GM21447 (cell line): ENCODE data around the gene OR10A4.
"Not testable (repeated sequence)": the region's sequence is repeated elsewhere in the genome, so short reads cannot be mapped to it uniquely, and the experiment has no call there.

ENCODE experiments used
- ATAC-seq: cut with Tn5 transposase; IDR thresholded peaks from one replicate; pipeline ENCODE4 v1.9.1; 2021; ENCODE audit not compliant: unreplicated experiment

OR10A4 gene, protein sequence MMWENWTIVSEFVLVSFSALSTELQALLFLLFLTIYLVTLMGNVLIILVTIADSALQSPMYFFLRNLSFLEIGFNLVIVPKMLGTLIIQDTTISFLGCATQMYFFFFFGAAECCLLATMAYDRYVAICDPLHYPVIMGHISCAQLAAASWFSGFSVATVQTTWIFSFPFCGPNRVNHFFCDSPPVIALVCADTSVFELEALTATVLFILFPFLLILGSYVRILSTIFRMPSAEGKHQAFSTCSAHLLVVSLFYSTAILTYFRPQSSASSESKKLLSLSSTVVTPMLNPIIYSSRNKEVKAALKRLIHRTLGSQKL

DNA sequence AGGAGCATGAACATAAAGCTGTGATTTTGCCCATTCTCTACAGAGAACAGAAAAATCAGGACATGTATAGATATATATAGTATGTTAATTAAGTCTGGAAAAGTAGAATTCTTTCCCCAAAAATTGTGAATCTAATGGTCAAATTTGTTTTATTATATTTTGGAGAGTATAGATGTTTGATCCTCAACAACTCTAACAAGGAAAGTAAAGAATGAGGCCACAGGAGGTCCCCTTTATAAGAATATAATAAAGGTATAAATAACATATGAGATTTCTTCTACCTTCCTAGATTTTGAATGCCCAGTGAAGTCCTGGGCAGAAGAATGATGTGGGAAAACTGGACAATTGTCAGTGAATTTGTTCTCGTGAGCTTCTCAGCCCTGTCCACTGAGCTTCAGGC lies at the start of gene OR10A4:
Gene OR10A4 (plus strand): TSS at position 301 of the 400 bp plus-strand sequence. CDS start 23 bp downstream, at position 324.
- no peak for ATAC-seq

DNA sequence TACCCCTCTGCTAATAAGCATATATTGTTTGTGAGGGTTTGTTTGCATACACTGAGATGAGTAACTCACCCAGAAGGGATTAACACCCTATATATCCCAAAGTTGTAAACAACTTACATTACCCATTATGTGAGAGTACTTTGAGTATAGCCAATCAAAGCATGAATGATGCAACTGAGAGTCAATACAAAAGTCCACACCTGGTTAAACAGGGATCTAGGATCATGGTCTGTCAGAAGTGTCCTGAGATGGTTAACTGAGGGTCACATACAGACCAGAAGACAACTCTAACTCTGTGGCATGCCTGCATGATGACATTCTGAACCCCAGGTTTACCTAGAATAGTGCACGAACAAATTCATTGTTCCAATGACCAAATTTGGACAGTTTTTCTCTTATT lies 48.3 kb upstream of the OR10A4 start:
- ATAC-seq, result no peak

DNA sequence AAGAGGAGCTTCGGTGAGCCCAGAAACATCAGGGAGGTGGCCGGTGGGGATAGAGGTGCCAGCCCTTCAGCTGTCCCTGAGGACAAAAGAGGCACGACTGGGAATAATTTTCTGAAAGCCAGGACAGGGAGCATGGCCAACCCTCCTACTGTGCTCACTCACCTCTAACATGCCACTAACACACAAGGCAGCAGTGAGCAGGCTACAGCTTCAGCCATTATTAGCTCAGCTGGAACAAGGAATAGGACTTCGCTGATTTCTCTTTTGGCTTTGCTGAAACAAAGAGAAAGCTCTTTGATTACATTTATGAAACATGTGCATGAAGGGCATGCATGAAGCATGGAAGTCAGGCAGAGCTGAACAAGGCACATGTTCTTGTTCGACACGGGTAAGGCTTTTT lies 43.1 kb upstream of the OR10A4 start:
- no peak for ATAC-seq

DNA sequence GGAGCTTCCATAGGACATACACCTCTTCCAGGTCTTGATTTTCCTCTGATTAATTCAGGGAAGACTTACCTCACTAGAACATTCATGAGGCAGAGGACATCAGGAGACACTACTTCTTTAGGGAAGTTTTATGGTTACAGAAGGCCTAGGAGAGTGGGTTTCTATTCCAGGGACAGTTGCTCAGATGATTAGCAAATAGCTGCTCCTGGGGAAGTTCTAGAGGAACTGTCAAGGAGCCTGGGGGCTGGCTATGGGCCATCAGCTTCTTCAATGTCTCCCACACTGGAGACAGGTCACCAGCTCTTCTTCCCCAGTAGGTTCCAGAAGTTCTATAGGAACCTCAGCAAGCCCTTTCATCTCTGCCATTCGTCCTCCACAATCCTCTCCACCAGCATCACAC lies 42.4 kb upstream of the OR10A4 start:
- ATAC-seq, result no peak

DNA sequence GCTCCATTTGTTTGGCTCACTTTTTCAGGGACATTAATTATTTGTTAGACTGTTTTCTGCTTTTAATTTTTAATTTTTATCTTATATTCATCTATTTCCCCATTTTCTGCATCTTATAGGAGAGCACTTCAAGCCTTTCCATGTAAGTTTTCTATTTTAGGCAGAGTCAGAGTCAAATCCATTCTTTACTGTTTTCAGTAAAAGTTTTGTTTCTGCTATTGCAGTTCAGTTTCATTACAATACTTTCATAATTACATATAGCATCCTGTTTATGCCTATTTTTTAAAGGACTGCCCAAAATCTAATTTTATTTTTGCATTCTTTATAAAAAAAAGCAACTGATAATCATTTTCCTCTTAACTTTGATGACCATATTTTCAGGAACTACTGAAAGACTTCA lies 34.7 kb upstream of the OR10A4 start:
- no peak for ATAC-seq

DNA sequence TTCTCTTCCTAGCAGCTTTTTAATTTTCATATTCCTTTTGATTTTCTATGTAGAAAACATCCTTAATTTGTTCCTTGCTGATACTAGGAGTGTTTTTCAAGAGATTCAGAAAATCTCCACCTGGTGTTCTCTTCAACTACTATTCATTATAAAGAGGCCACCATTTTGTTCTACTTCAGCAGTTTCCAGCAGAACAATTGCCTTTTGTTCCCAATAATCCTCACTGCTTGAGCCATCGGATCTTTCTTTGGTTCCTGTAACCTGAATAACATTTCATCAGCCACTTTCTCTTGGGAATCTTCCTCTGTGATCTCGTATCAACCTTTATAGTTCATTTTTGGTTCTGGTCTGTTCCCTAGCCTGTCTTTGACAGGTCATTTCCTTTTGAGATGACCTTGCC lies 32.8 kb upstream of the OR10A4 start:
- no peak for ATAC-seq

DNA sequence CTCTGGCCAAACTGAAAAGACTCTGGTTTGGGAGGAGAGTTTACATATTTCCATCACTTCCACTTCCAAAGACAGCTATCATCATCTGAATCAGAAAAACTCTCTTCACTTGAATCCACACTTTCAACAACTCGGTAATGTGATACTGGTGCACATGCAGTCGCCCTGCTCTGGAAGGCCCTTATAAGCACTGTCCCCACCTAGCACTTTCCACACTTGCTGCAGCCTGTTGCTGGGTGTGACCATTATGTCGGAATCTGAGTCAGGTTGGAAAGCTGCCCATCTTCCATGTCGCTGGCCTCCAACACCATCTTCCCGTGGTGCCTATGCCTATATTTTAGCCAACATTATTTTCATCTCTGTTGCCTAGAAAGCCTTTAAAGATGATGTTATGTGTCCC lies 32.1 kb upstream of the OR10A4 start:
- no peak for ATAC-seq

DNA sequence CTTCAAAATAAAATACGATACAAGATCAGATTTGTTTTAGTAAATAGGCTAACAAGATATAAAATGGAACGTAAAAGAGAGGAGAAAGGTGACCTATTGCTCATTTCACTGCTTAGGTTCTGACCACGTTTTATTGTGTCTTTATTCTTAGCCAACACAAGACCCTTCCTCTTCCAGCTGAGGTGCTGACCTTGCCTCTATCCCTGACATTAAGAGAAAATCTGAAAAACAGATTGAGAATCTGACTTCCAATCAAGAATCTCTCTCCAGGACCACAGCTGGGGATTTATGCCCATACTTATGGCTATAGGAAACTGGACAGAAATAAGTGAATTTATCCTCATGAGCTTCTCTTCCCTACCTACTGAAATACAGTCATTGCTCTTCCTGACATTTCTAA lies 31.0 kb upstream of the OR10A4 start, which contains the start of gene OR10A5:
Gene OR10A5 (plus strand): TSS at position 301 of the 400 bp plus-strand sequence. CDS start 0 bp downstream, at position 301.
- ATAC-seq, result no peak

DNA sequence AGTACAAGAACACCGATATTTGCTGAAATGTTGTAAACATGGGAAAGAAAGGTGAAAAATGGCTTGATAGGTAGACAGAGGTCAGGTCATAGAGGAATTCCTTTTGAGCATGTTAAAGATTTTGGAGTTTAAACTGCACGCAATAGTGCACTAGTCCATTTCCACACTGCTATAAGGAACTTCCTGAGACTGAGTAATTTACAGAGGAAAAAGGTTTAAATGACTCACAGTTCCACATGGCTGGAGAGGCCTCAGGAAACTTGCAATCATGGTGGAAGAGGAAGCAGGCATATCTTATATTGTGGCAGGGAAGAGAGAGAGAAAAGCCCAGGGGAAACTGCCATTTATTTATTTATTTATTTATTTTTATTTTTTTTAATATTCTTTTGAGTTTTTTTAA lies 25.9 kb upstream of the OR10A4 start:
- no peak for ATAC-seq

DNA sequence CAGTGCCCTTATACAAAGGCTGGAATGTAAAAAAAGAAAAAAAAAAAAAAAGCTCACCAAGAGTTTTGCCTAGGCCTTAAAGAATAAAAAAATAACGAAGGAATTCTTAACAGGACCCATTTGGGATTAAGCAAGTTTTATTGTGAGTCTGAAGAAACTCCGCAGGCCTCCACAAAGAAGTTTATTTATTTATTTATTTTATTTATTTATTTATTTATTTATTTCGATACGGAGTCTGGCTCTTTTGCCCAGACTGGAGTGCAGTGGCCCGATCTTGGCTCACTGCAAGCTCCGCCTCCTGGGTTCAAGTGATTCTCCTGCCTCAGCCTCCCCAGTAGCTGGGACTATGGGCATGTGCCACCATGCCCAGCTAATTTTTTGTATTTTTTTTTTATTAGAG lies 21.6 kb upstream of the OR10A4 start:
- ATAC-seq, result not testable (repeated sequence)

DNA sequence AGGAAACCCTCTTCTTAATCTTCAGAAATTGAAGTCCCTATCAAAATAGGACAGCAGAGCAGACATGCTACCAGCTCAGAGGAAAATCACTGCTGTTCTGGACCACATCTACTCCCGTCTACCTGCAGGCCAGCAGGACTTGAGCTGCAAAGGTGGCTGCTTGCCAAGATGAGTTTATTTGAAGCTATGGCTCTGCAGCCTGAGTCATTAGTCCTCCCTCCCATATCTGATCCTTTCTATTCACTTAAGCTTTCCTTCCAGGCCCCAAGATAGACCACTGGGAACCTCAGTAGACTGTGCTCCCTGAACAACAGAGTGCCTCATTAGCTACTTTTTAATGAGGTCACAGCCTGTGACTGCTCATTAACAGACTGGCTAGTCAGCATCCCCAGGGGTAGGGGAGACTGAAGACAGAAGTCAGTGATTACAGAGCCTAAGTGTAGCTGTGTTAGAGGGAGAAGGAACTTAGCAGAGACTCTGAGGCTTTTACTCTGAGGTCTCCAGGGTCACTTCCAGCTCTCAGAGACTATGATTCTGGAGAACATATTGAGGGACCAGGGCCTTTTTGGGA lies 20.4 kb upstream of the OR10A4 start:
- ATAC-seq, result no peak

DNA sequence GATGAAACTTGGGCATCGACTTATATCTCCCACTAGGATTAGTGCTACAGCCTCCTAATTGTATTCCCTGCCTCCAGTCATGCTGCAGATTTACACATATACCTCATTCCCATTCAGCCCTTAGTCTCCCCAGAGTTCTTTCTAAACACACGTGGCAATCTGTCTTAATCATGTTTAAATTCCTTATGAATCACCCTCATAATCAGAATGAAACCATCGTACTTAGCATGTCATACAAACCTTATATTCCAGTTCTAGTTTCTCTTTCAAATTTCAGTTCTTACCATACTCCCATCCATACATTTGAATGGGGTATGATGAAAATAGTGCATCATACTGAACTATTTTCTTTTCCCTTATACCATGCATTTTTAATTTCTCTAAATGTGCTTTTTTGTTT lies 19.6 kb upstream of the OR10A4 start:
- peak; percentile 79 for ATAC-seq

DNA sequence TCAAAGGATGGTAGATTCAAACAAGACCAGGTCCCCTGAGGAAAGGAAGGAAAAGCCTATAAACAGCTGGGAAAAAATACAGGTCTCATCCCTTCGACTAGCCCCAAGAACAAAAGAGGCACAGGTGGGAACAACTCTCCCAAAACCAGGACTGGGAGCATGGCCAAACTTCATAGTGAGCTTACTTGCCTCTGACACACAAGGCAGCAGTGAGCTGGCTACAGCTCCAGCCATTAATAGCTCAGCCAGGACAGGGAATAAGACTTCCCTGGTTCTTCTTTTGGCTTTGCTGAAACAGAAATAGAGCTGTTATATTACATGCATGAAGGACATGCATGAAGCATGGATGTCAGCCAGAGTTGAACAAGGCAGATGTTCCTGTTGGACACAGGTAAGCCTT lies 13.5 kb upstream of the OR10A4 start, which contains the start of gene OR10A2:
Gene OR10A2 (plus strand): TSS at position 97 of the 400 bp plus-strand sequence. CDS start 6,698 bp downstream, outside the sequence.
- ATAC-seq, result no peak

DNA sequence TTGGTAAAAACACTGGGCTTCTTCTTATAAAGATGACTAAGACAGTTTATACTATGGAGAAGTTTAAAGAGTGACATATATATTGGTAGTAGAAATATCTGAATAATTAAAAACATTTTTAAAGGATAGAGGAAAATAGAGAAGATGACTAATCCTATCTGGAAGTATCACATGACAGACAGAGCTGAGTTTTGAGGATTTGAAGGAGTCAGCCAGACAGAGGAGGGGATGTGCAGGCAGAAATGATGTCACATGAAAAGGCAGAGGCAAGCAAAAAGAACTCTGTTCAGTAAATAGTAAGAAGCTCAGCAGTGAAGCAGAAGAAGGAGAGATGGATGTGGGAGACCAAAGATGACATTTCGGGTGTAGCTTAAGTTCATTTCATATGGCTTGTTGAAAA lies 12.0 kb upstream of the OR10A4 start:
- ATAC-seq, result no peak

DNA sequence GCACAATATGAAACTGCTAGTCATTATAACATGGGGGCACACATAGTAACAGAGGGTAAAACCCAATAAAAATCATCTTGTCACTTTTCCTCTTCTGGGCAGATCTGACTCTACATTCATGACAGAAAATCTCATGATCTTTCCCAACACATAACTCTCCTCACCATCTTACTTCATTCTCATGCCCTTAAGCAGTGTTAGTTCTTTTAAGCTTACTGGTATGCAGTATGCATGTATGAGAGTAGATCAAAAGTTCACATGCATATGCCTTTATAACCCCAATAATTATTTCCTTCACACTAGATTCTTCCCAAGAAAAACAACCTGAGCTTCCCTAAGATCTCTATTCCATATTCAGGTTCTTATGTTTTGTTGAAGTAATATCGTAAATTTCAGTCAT lies 5.1 kb upstream of the OR10A4 start:
- ATAC-seq, result no peak

DNA sequence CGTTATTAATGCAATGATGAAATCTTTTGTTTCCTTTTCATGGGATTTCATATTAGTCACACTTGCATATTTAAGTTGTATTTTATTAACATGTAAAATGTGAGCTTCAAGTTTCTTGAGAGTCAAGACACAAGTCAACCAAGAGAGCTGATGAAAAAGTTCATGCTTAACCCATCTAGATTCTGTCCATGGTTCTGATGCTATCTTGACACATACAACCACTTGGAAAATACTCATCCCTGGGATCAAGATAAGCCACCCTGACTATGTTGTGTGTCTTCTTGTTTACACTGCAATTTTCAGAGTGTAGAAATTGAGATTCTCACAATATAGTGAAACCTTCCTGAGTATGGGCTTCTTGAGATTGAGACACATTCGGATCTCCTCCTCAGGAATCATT lies 664 bp upstream of the OR10A4 start:
- no peak for ATAC-seq

DNA sequence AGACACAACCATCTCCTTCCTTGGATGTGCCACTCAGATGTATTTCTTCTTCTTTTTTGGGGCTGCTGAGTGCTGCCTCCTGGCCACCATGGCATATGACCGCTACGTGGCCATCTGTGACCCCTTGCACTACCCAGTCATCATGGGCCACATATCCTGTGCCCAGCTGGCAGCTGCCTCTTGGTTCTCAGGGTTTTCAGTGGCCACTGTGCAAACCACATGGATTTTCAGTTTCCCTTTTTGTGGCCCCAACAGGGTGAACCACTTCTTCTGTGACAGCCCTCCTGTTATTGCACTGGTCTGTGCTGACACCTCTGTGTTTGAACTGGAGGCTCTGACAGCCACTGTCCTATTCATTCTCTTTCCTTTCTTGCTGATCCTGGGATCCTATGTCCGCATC lies 489 bp downstream of the OR10A4 start:
- ATAC-seq, result no peak

DNA sequence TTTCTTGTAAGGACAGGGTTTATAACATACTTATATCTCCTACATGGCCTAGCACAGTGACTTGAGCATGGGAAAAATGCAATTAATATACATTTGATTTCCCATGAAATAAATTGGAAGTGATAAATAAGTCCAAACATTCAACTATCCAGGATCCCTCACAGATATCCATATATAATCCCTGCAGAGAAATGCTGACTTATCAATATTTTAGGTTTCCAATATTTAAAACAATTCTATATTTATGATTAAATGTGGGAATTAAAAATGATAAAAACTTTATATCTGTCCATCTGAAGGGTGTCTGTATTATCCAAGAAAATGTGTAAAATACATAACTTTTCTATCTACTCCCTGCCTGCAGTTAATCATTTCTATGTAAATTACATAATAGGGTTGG lies 6.3 kb downstream of the OR10A4 start:
- no peak for ATAC-seq

DNA sequence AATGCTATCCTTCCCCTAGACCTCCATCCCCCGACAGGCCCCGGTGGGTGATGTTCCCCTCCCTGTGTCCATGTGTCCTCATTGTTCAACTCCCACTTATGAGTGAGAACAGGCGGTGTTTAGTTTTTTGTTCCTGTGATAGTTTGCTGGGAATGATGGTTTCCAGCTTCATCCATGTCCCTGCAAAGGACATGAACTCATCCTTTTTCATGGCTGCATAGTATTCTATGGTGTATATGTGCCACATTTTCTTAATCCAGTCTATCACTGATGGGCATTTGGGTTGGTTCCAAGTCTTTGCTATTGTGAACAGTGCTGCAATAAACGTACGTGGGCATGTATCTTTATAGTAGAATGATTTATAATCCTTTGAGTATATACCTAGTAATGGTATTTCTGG lies 11.3 kb downstream of the OR10A4 start:
- not testable (repeated sequence) for ATAC-seq

DNA sequence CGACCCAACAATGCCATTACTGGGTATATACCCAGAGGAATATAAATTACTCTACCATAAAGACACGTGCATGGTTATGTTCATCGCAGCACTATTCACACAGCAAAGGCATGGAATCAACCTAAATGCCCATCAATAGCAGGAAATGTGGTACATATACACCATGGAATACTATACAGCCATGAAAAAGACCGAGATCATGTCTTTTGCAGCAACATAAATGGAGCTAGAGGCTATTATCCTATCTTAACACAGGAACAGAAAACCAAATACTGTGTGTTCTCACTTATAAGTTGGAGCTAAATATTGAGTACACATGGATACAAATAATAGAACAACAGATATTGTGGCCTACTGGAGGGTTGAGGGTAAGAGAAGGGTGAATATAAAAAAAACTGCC lies 12.4 kb downstream of the OR10A4 start:
- ATAC-seq, result no peak

DNA sequence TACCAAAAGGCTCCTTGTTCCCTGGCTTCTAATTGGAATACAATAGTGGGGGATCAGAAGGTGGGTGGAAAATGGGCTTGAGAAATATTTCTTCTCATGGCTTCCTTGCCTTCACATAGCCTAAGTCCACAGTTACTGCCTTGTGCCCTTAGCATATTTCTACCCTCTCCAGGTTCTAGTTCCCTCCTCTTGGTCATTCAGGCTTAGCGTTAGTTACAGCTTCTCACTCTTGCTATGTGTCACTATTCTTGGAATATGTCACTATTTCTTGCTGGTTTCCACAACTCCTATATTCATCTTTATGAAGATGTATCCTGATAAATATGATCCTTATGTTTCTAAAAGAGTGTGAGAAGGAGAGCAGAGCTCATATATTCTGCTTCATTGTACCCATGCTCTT lies 13.4 kb downstream of the OR10A4 start:
- ATAC-seq, result no peak

DNA sequence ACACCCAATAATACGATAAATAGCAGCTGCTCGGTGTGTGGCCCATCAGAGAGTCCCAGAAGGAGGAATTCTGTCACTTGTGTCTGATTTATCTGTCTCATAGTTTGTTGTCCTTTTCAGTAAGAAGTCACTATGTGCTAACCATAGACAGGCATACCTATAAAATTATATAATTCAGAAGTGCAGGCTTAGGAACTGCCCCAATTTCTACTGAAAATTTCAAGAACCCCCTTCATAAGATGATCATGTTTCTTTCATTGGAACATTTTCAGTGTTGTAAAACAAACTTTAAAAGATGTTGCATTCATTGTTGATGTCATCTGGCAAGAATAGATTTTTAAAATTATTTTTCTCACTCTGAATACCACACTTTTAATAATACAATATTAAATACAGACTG lies 16.0 kb downstream of the OR10A4 start, which contains the start of gene OR2D2:
Gene OR2D2 (minus strand): TSS at position 101 of the 400 bp plus-strand sequence. CDS start 0 bp downstream, at position 101.
- no peak for ATAC-seq

DNA sequence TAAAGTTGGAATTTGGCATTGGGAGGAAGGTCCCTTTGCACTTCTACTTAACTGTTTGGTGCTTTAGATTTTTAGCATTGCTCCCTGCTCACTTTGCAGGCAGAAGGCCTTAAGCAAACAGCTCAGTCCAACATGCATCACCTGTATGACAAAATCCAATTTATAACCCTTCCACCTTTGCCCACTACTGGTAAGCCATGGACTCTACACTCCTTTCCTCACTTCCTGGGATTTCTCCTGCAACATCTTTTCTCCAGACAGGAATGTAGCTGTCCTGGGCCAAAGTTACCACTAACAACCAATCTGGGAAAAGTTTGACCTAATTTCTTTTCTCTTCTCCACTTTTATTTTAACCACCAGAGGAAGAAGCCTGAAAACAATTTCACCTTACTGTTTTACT lies 17.7 kb downstream of the OR10A4 start:
- ATAC-seq, result no peak
